Astrocyte (in vitro differentiated cells and primary cell): ENCODE data around the gene KRT75. TPM values are rescaled to one million over a fixed set of nuclear protein-coding genes. Genes with fewer than 3 reads are reported as not detected.
A peak's percentile ranks its signal among the peaks of the same experiment; 100 is the strongest.

Source experiments
- DNase-seq: peaks from one replicate; pipeline ENCODE4 v3.0.0-alpha.2; 2010; ENCODE audit warnings: low read depth
- FAIRE-seq: peaks from 2 replicates; lab custom pipeline; 2011; peaks lifted over from hg19 to GRCh38; lab: Jason Lieb, UNC
- H2AFZ ChIP-seq: 2 replicates; pipeline ENCODE4 v1.6.0; 2012; ENCODE audit warnings: low read depth, low read length, inconsistent platforms
- H3K27ac ChIP-seq: 2 replicates; pipeline ENCODE4 v1.5.1; 2011; ENCODE audit warnings: low read depth, low read length, inconsistent platforms
- H3K27me3 ChIP-seq: 2 replicates; pipeline ENCODE4 v1.6.0; 2011; ENCODE audit warnings: low read length, inconsistent platforms; ENCODE audit not compliant: insufficient read depth
- H3K36me3 ChIP-seq: 2 replicates; pipeline ENCODE4 v1.5.1; 2011; ENCODE audit warnings: low read length, inconsistent platforms; ENCODE audit not compliant: insufficient read depth
- H3K4me1 ChIP-seq: 2 replicates; pipeline ENCODE4 v1.5.1; 2011; ENCODE audit warnings: low read length, inconsistent platforms; ENCODE audit not compliant: insufficient read depth
- H3K4me2 ChIP-seq: 2 replicates; pipeline ENCODE4 v1.6.0; 2012; ENCODE audit warnings: low read length, inconsistent platforms
- H3K4me3 ChIP-seq: 2 replicates; pipeline ENCODE4 v1.5.1; 2011; ENCODE audit warnings: low read depth, mild to moderate bottlenecking, low read length, inconsistent platforms; ENCODE audit not compliant: insufficient read depth
- H3K79me2 ChIP-seq: 2 replicates; pipeline ENCODE4 v1.6.0; 2012; ENCODE audit warnings: mild to moderate bottlenecking, low read length, inconsistent platforms; ENCODE audit not compliant: insufficient read depth
- H3K9ac ChIP-seq: 2 replicates; pipeline ENCODE4 v1.6.0; 2012; ENCODE audit warnings: mild to moderate bottlenecking, low read length, inconsistent platforms
- H3K9me3 ChIP-seq: 2 replicates; pipeline ENCODE4 v1.5.1; 2012; ENCODE audit warnings: low read depth, mild to moderate bottlenecking, low read length, inconsistent platforms; ENCODE audit not compliant: insufficient read depth
- H4K20me1 ChIP-seq: 2 replicates; pipeline ENCODE4 v1.6.0; 2012; ENCODE audit warnings: low read length, inconsistent platforms; ENCODE audit not compliant: insufficient read depth
- H3K27ac Mint-ChIP-seq: one replicate; pipeline ENCODE4 v1.8.0; 2021; ENCODE audit warnings: mild to moderate bottlenecking, mixed read lengths; ENCODE audit not compliant: unreplicated experiment
- H3K27me3 Mint-ChIP-seq: one replicate; pipeline ENCODE4 v1.8.0; 2021; ENCODE audit warnings: low read depth, mixed read lengths; ENCODE audit not compliant: unreplicated experiment
- H3K36me3 Mint-ChIP-seq: one replicate; pipeline ENCODE4 v1.8.0; 2021; ENCODE audit warnings: low read depth, mixed read lengths; ENCODE audit not compliant: unreplicated experiment
- H3K4me1 Mint-ChIP-seq: one replicate; pipeline ENCODE4 v1.8.0; 2021; ENCODE audit warnings: low read depth, mixed read lengths; ENCODE audit not compliant: unreplicated experiment
- H3K4me3 Mint-ChIP-seq: one replicate; pipeline ENCODE4 v1.8.0; 2021; ENCODE audit warnings: mild to moderate bottlenecking, moderate library complexity, mixed read lengths; ENCODE audit not compliant: unreplicated experiment
- H3K9me3 Mint-ChIP-seq: one replicate; pipeline ENCODE4 v1.8.0; 2021; ENCODE audit warnings: mild to moderate bottlenecking, mixed read lengths; ENCODE audit not compliant: unreplicated experiment
- EZH2 ChIP-seq: IDR thresholded peaks from 2 replicates; pipeline ENCODE4 v1.6.1; 2012; ENCODE audit warnings: mild to moderate bottlenecking, low read length, inconsistent platforms; ENCODE audit not compliant: insufficient read depth
- total RNA-seq: library from RNA; stranded (reverse); gene quantifications from 2 replicates; pipeline ENCODE4 v1.2.1, GENCODE V29; 2021
- TF ChIP-seq, protein P1 (sequence below): IDR thresholded peaks from 2 replicates; pipeline ENCODE4 v1.5.1; 2011; ENCODE audit warnings: low read depth, mild to moderate bottlenecking, inconsistent platforms, low read length, moderate library complexity; ENCODE audit not compliant: insufficient read depth

KRT75 gene
- total RNA-seq, 1 donor from 2014 or later = not detected

- DNase-seq (no peak), FAIRE-seq (no peak)
- Histone ChIP-seq H3K4me2 (no peak overlapping the region), H3K36me3 (no peaks in the 10 kb centered on the region), H4K20me1 (no peaks in the 10 kb centered on the region), H3K4me1 (peaks cover 33% of the 10 kb centered on the region), H3K27ac (no peak overlapping the region), H3K79me2 (no peaks in the 10 kb centered on the region), H3K27me3 (peaks cover 3% of the 10 kb centered on the region), H3K4me3 (no peak overlapping the region), H3K9me3 (no peaks in the 10 kb centered on the region), H2AFZ (no peak overlapping the region), H3K9ac (no peak overlapping the region)
- no peaks in the 10 kb centered on the region for H3K36me3 Mint-ChIP-seq
- peak overlapping the region; percentile 15 for H3K27ac Mint-ChIP-seq
- no peak overlapping the region for H3K4me3 Mint-ChIP-seq
- H3K9me3 Mint-ChIP-seq = no peaks in the 10 kb centered on the region
- H3K4me1 Mint-ChIP-seq = peaks cover 45% of the 10 kb centered on the region
- H3K27me3 Mint-ChIP-seq = peaks cover 21% of the 10 kb centered on the region
- no peak for TF ChIP-seq EZH2
- TF ChIP-seq, protein P1, sequence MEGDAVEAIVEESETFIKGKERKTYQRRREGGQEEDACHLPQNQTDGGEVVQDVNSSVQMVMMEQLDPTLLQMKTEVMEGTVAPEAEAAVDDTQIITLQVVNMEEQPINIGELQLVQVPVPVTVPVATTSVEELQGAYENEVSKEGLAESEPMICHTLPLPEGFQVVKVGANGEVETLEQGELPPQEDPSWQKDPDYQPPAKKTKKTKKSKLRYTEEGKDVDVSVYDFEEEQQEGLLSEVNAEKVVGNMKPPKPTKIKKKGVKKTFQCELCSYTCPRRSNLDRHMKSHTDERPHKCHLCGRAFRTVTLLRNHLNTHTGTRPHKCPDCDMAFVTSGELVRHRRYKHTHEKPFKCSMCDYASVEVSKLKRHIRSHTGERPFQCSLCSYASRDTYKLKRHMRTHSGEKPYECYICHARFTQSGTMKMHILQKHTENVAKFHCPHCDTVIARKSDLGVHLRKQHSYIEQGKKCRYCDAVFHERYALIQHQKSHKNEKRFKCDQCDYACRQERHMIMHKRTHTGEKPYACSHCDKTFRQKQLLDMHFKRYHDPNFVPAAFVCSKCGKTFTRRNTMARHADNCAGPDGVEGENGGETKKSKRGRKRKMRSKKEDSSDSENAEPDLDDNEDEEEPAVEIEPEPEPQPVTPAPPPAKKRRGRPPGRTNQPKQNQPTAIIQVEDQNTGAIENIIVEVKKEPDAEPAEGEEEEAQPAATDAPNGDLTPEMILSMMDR = no peak
Measured at GRCh38 chr12:52436828-52437474, 2.8 kb upstream of the KRT75 start.

- Histone ChIP-seq H2AFZ (peak overlapping the region; percentile 19), H3K9me3 (no peaks in the 10 kb centered on the region), H3K79me2 (no peaks in the 10 kb centered on the region), H3K36me3 (no peaks in the 10 kb centered on the region), H3K27me3 (peaks cover 7% of the 10 kb centered on the region), H3K4me2 (peak overlapping the region; percentile 8), H4K20me1 (no peaks in the 10 kb centered on the region), H3K27ac (peak overlapping the region; percentile 16), H3K4me1 (peaks cover 26% of the 10 kb centered on the region), H3K4me3 (no peak overlapping the region), H3K9ac (no peak overlapping the region)
- TF ChIP-seq, protein P1 = no peak
- TF ChIP-seq EZH2 = no peak
- no peak for FAIRE-seq
- no peaks in the 10 kb centered on the region for H3K9me3 Mint-ChIP-seq
- peaks cover 26% of the 10 kb centered on the region for H3K27me3 Mint-ChIP-seq
- H3K27ac Mint-ChIP-seq = peak overlapping the region; percentile 15
- no peak overlapping the region for H3K4me3 Mint-ChIP-seq
- H3K4me1 Mint-ChIP-seq = peaks cover 38% of the 10 kb centered on the region
- no peaks in the 10 kb centered on the region for H3K36me3 Mint-ChIP-seq
- peak; percentile 93 for DNase-seq
Measured at GRCh38 chr12:52436000-52436827, 2.0 kb upstream of the KRT75 start.

- peaks cover 33% of the 10 kb centered on the region for H3K4me1 Mint-ChIP-seq
- Histone ChIP-seq H3K4me1 (peaks cover 20% of the 10 kb centered on the region), H3K9ac (no peak overlapping the region), H3K27me3 (peaks cover 7% of the 10 kb centered on the region), H3K36me3 (no peaks in the 10 kb centered on the region), H3K79me2 (no peaks in the 10 kb centered on the region), H4K20me1 (no peaks in the 10 kb centered on the region), H3K4me3 (no peak overlapping the region), H3K27ac (peak overlapping the region; percentile 16), H3K9me3 (no peaks in the 10 kb centered on the region), H2AFZ (no peak overlapping the region), H3K4me2 (no peak overlapping the region)
- H3K4me3 Mint-ChIP-seq = no peak overlapping the region
- DNase-seq (no peak), FAIRE-seq (no peak)
- H3K27ac Mint-ChIP-seq = no peak overlapping the region
- no peaks in the 10 kb centered on the region for H3K36me3 Mint-ChIP-seq
- peaks cover 32% of the 10 kb centered on the region for H3K27me3 Mint-ChIP-seq
- no peak for TF ChIP-seq EZH2
- TF ChIP-seq, protein P1 = no peak
- no peaks in the 10 kb centered on the region for H3K9me3 Mint-ChIP-seq
Measured at GRCh38 chr12:52435659-52435999, 1.5 kb upstream of the KRT75 start.
